Measurements from ENCODE around the gene CSPG4.

The CSPG4 gene

GRCh38 chr15:75675579-75676404 is 36.9 kb downstream of the CSPG4 start:
- no peak for DNase-seq (ENCODE audit: low read depth in 1 of 2, low spot score in 1 of 2)
- H3K4me3 ChIP-seq (replicated peaks; ENCODE audit: insufficient read depth, low read length) = no peak overlapping the region
- H3K27ac ChIP-seq (replicated peaks) = no peak overlapping the region
- no peak for TF ChIP-seq SPI1 (IDR thresholded peaks at IDR 0.05; ENCODE audit: borderline replicate concordance, low read depth)
- no peak for TF ChIP-seq GABPA (IDR thresholded peaks at IDR 0.05; ENCODE audit: low read depth)
- no peak for TF ChIP-seq POLR2AphosphoS5 (IDR thresholded peaks at IDR 0.05; ENCODE audit: low read depth)
- no peak for TF ChIP-seq CTCF (IDR thresholded peaks at IDR 0.05; ENCODE audit: insufficient read depth, low read length)
- TF ChIP-seq REST (IDR thresholded peaks at IDR 0.05; ENCODE audit: insufficient replicate concordance, low read depth) = no peak
- no peaks in the 10 kb centered on the region for H3K27me3 ChIP-seq (ENCODE audit: insufficient read depth, poor library complexity, severe bottlenecking)

- Histone ChIP-seq H3K4me3 (replicated peaks; ENCODE audit: insufficient read depth, low read length) (no peak overlapping the region), H3K27me3 (ENCODE audit: insufficient read depth, poor library complexity, severe bottlenecking) (no peaks in the 10 kb centered on the region), H3K27ac (replicated peaks) (no peak overlapping the region)
- TF ChIP-seq GABPA (IDR thresholded peaks at IDR 0.05; ENCODE audit: low read depth) (no peak), SPI1 (IDR thresholded peaks at IDR 0.05; ENCODE audit: borderline replicate concordance, low read depth) (no peak)
- DNase-seq (ENCODE audit: low read depth in 1 of 2, low spot score in 1 of 2) = no peak
Observed at GRCh38 chr15:75674366-75674765, 38.3 kb downstream of the CSPG4 start.

GRCh38 chr15:75673426-75674235 is 39.0 kb downstream of the CSPG4 start:
- no peak for DNase-seq (ENCODE audit: low read depth in 1 of 2, low spot score in 1 of 2)
- no peak overlapping the region for H3K27ac ChIP-seq (replicated peaks)
- H3K4me3 ChIP-seq (replicated peaks; ENCODE audit: insufficient read depth, low read length) = no peak overlapping the region
- TF ChIP-seq GABPA (IDR thresholded peaks at IDR 0.05; ENCODE audit: low read depth) (no peak), REST (IDR thresholded peaks at IDR 0.05; ENCODE audit: insufficient replicate concordance, low read depth) (no peak), POLR2AphosphoS5 (IDR thresholded peaks at IDR 0.05; ENCODE audit: low read depth) (no peak), SPI1 (IDR thresholded peaks at IDR 0.05; ENCODE audit: borderline replicate concordance, low read depth) (no peak), CTCF (IDR thresholded peaks at IDR 0.05; ENCODE audit: insufficient read depth, low read length) (no peak)
- H3K27me3 ChIP-seq (ENCODE audit: insufficient read depth, poor library complexity, severe bottlenecking) = no peaks in the 10 kb centered on the region
